ENCODE results near the gene RELN. TPM values are rescaled to one million over a fixed set of nuclear protein-coding genes. Genes with fewer than 3 reads are reported as not detected.

Gene RELN
- total RNA-seq, 4 donors from 2014 or later = 16.0 to 52.3 (median 23.6) TPM

DNA sequence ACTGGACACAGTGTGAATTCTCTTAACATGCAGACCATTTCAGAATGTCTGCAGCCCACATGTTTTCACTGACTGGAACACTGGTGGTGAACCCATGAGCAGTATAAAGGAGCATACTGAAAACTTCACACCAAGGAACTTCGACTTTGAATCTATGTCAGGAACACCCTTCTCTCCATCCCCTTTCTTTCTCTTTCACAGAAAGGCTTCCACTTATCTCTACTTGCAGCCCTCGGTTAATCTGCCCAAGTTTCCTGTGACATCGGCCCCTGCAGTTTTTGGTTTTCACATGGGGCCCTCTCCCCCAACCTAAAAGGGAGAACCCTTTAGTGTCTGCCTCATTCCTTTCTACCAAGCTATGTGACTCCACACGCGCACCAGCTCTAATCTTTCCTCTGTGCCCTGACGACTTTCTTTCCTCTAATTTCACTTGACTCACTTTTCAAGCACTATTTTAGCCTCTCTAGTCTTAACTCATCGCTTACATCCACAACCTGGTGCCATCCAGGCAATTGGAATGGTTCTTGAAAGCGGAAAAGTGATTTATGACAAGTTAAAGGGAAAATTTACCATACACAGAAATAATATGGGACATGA, 70.1 kb downstream of the RELN start:
- no peak overlapping the region for H3K4me3 ChIP-seq (replicated peaks in 1 of 3)
- no peak for DNase-seq
- no peaks in the 10 kb centered on the region for H3K4me1 ChIP-seq
- no peaks in the 10 kb centered on the region for H3K36me3 ChIP-seq
- no peak for TF ChIP-seq POLR2A (IDR thresholded peaks at IDR 0.05)
- TF ChIP-seq, protein P1, sequence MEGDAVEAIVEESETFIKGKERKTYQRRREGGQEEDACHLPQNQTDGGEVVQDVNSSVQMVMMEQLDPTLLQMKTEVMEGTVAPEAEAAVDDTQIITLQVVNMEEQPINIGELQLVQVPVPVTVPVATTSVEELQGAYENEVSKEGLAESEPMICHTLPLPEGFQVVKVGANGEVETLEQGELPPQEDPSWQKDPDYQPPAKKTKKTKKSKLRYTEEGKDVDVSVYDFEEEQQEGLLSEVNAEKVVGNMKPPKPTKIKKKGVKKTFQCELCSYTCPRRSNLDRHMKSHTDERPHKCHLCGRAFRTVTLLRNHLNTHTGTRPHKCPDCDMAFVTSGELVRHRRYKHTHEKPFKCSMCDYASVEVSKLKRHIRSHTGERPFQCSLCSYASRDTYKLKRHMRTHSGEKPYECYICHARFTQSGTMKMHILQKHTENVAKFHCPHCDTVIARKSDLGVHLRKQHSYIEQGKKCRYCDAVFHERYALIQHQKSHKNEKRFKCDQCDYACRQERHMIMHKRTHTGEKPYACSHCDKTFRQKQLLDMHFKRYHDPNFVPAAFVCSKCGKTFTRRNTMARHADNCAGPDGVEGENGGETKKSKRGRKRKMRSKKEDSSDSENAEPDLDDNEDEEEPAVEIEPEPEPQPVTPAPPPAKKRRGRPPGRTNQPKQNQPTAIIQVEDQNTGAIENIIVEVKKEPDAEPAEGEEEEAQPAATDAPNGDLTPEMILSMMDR (IDR thresholded peaks at IDR 0.05) = no peak
- 52 to 53% methylated on average over 8 of the region's 8 CpGs for WGBS, 2 donors
- no peaks in the 10 kb centered on the region for H3K9me3 ChIP-seq
- H3K27ac ChIP-seq = no peak overlapping the region
- H3K27me3 ChIP-seq = no peaks in the 10 kb centered on the region
- intact Hi-C loops (cut with DNase I) = no loop called here

DNA sequence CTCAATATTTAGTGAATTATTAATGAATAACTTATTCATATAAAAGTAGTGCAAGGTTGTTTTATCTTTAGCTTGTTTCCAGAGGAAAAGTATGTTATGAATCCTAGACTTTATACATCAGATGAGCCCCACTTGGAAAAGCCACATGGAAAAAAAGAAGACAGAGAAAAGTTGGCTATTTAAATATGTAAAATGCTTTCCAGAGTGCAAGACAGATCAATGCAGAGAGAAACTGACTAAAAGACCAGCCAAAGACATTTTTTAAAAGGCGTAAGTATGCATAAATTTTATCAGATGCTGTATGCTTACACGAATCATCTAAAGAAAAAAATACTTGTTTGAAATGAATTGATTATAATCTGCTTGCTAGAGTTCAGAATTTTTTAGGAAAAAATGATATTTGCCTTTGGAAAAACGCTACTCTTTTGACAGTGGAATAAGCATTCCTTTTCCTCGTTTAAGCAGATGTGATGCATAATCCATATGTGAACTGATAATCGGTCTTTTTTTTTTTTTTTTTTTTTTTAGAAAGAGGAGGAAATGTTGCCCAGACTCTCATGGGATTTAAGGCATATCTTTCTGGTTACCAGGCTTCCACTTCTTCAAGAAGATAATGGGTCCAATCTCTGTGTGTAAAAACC, 70.7 kb downstream of the RELN start:
- H3K27me3 ChIP-seq = no peaks in the 10 kb centered on the region
- WGBS, 2 donors = 77 to 79% methylated on average over 5 of the region's 5 CpGs

DNA sequence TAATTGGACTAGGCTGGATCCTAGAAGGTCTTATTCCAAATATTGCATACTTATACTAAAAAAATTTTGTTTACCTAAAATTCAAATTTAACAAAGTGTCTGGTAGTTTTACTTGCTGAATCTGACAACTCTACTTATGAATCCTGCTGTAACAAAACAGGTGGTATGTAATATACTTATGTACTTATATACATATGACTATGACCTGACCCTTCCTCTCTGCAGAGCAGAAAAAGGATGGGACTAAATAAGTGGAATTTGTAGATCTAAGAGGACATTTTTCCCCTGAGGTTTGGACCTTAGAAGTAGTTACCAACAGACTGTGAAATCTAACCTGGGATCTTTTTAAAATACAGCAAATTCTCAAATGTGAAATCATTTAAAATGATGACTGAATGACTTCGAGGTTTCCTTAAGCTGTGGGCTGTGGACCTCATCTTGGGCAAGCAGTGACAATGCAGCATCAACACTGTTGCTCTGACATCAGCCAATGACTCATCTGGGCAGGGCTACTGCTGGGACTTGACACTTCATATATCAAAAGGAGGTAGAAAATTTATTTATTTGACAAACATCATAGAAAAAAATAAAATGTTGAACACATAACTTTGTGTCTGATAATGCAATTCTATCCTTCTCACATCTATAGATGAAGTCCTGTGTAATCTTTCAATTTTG, 73.6 kb downstream of the RELN start:
- WGBS, 2 donors = 67 to 83% methylated on average over 1 of the region's 1 CpG
- no peaks in the 10 kb centered on the region for H3K27me3 ChIP-seq
- DNase-seq = no peak
- H3K27ac ChIP-seq = no peak overlapping the region
- no peaks in the 10 kb centered on the region for H3K36me3 ChIP-seq
- H3K4me3 ChIP-seq (replicated peaks in 1 of 3) = no peak overlapping the region
- no peaks in the 10 kb centered on the region for H3K4me1 ChIP-seq
- H3K9me3 ChIP-seq = no peaks in the 10 kb centered on the region
- no peak for TF ChIP-seq POLR2A (IDR thresholded peaks at IDR 0.05)
- TF ChIP-seq, protein P1 (IDR thresholded peaks at IDR 0.05) = no peak
- intact Hi-C loops (cut with DNase I) = no loop called here

More for the DNA sequence above, 70.7 kb downstream of the RELN start:
- Histone ChIP-seq H3K27ac (no peak overlapping the region), H3K4me3 (replicated peaks in 1 of 3) (no peak overlapping the region), H3K9me3 (no peaks in the 10 kb centered on the region), H3K36me3 (no peaks in the 10 kb centered on the region), H3K4me1 (no peaks in the 10 kb centered on the region)
- intact Hi-C loops (cut with DNase I) = no loop called here
- TF ChIP-seq POLR2A (IDR thresholded peaks at IDR 0.05) = no peak
- TF ChIP-seq, protein P1 (IDR thresholded peaks at IDR 0.05) = no peak
- no peak for DNase-seq

DNA sequence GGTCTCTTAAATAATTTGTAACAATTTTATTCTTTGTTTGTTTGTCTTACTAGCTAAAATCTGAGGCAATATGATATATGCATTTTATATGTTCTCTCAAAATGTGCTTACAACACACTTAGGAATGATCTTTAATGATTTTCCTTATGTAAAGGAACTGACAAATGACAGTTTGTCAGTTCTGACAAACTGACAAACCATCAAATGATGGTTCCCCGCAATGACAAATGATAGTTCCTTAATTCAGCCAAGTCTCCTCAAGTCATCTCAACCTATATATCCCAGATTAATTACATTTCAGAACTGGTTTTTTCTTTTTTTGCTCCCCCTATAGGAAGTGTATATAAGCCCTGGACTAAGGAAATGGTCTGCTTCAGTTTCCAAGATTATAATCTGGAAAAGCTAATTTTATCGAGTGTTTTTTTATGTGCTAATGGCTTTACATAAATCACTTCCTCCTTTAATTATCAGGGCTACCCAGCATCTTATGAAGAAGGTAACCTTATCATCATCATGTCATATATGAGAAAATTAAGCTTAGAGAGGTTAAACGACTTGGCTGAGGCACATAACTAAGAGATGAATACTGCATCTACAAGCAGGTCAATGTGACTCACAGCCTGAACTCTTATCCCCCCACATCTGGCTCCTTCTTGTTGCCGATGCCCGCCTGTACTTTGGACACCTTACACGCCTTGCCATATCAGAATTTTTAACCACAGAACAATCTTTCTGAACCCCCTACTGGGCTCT, 75.1 kb downstream of the RELN start:
- intact Hi-C loops (cut with DNase I) = no loop called here
- no peak for TF ChIP-seq POLR2A (IDR thresholded peaks at IDR 0.05)
- TF ChIP-seq, protein P1 (IDR thresholded peaks at IDR 0.05) = no peak

More for the DNA sequence above, 75.1 kb downstream of the RELN start:
- Histone ChIP-seq H3K4me1 (no peaks in the 10 kb centered on the region), H3K4me3 (replicated peaks in 1 of 3) (no peak overlapping the region), H3K27me3 (no peaks in the 10 kb centered on the region), H3K27ac (no peak overlapping the region), H3K9me3 (no peaks in the 10 kb centered on the region), H3K36me3 (no peaks in the 10 kb centered on the region)
- 87 to 89% methylated on average over 6 of the region's 6 CpGs for WGBS, 2 donors
- DNase-seq = no peak

All from thyroid gland (tissue), 4 donors.